ENCODE data around the gene ZNF384. TPM values are rescaled to one million over a fixed set of nuclear protein-coding genes. Genes with fewer than 3 reads are reported as not detected.

ZNF384 gene
- total and polyA plus RNA-seq, 10 of the 15 experiments (the other 5 are each of a cell fraction or from before 2014, with no cell fraction given) = 0.46 to 81.5 (median 30.5) TPM

DNA sequence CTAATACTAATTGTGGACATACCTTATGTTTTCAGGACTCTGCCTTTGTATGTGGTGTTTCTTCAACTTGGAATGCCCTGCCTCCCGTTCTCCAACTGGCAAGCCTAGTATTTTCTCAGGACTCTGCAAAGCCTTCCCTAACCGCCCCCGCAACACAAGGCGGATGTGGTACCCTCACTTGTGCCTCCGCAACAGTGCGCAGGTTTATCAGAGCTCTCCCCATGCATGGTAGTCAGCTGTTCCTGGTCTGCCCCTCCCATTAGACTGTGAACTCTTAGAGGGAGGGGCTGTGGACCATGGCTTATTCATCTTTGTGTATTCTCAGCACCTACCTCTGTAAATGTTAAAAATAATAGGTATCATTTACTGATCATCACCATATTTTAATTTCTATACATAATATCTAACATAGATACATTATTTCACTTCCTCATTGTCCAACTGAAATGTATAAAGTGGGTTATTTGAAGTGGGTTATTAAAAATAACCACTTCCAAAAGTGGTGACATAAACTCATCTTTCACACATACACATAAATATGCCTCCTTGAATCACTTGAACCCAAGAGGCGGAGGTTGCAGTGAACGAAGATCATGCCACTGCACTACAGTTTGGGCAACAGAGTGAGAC is 62.4 kb downstream of the ZNF384 start:
- CTCF ChIA-PET = interaction anchor here (1.0 to 2.6 kb wide), 4 partner anchors 8 to 89 kb away, joined by 4 to 7 read pairs (median 5); no protein-coding TSS in a partner anchor
- POLR2A ChIA-PET = interaction anchor here (1.0 to 2.2 kb wide), 6 partner anchors 13 to 63 kb away, joined by 3 to 10 read pairs (median 8); partner anchors contain the start of gene ZNF384
- intact Hi-C loops (cut with micrococcal nuclease; ENCODE audit: unreplicated experiment) = loop anchor here (2.0 kb wide), 1 partner anchor 62 kb away; the partner anchor contains the start of gene ZNF384
- peak; percentile 51 for TF ChIP-seq SPI1 (IDR thresholded peaks at IDR 0.05; ENCODE audit: borderline replicate concordance, insufficient read depth, low read depth, low read length)
- peak; percentile 44; the same call in 1 of the 2 replicates for TF ChIP-seq MXI1 (IDR thresholded peaks at IDR 0.05; ENCODE audit: low read depth, low read length)
- 0 out of 2 replicates have a peak, but pooled peaks have one; percentile 11 for TF ChIP-seq NR2C1 (IDR thresholded peaks at IDR 0.05)
- TF ChIP-seq RUNX3 (IDR thresholded peaks at IDR 0.05; ENCODE audit: low read length) = peak; percentile 49; the same call in 1 of the 2 replicates
- peak; percentile 53; the same call in 1 of the 2 replicates for TF ChIP-seq SIN3A (IDR thresholded peaks at IDR 0.05; ENCODE audit: low read depth, low read length)
- peak; percentile 46 for TF ChIP-seq IKZF1 (conservative IDR thresholded peaks at IDR 0.05)
- no peak for TF ChIP-seq CREM (IDR thresholded peaks at IDR 0.05; ENCODE audit: low read depth)
- TF ChIP-seq, protein P1, sequence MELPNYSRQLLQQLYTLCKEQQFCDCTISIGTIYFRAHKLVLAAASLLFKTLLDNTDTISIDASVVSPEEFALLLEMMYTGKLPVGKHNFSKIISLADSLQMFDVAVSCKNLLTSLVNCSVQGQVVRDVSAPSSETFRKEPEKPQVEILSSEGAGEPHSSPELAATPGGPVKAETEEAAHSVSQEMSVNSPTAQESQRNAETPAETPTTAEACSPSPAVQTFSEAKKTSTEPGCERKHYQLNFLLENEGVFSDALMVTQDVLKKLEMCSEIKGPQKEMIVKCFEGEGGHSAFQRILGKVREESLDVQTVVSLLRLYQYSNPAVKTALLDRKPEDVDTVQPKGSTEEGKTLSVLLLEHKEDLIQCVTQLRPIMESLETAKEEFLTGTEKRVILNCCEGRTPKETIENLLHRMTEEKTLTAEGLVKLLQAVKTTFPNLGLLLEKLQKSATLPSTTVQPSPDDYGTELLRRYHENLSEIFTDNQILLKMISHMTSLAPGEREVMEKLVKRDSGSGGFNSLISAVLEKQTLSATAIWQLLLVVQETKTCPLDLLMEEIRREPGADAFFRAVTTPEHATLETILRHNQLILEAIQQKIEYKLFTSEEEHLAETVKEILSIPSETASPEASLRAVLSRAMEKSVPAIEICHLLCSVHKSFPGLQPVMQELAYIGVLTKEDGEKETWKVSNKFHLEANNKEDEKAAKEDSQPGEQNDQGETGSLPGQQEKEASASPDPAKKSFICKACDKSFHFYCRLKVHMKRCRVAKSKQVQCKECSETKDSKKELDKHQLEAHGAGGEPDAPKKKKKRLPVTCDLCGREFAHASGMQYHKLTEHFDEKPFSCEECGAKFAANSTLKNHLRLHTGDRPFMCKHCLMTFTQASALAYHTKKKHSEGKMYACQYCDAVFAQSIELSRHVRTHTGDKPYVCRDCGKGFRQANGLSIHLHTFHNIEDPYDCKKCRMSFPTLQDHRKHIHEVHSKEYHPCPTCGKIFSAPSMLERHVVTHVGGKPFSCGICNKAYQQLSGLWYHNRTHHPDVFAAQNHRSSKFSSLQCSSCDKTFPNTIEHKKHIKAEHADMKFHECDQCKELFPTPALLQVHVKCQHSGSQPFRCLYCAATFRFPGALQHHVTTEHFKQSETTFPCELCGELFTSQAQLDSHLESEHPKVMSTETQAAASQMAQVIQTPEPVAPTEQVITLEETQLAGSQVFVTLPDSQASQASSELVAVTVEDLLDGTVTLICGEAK (IDR thresholded peaks at IDR 0.05; ENCODE audit: borderline replicate concordance) = peak; percentile 37; the same call in 1 of the 2 replicates
- peak; percentile 35; the same call in 1 of the 2 replicates for TF ChIP-seq MTA2 (IDR thresholded peaks at IDR 0.05; ENCODE audit: low read depth)
- no peak for TF ChIP-seq EED (IDR thresholded peaks at IDR 0.05; ENCODE audit: low read depth)
- no peak for TF ChIP-seq TCF3 (IDR thresholded peaks at IDR 0.05; ENCODE audit: borderline replicate concordance, insufficient read depth, low read depth, low read length)
- TF ChIP-seq EZH2 (IDR thresholded peaks at IDR 0.05; ENCODE audit: borderline replicate concordance, control insufficient read depth, low read depth, low read length) = no peak
- TF ChIP-seq TCF12 (IDR thresholded peaks at IDR 0.05; ENCODE audit: low read depth, low read length) = no peak
- TF ChIP-seq POU2F2 (IDR thresholded peaks at IDR 0.05; ENCODE audit: borderline replicate concordance, low read depth, low read length) = peak; percentile 39; the same call in 1 of the 3 replicates
- TF ChIP-seq, protein P2, sequence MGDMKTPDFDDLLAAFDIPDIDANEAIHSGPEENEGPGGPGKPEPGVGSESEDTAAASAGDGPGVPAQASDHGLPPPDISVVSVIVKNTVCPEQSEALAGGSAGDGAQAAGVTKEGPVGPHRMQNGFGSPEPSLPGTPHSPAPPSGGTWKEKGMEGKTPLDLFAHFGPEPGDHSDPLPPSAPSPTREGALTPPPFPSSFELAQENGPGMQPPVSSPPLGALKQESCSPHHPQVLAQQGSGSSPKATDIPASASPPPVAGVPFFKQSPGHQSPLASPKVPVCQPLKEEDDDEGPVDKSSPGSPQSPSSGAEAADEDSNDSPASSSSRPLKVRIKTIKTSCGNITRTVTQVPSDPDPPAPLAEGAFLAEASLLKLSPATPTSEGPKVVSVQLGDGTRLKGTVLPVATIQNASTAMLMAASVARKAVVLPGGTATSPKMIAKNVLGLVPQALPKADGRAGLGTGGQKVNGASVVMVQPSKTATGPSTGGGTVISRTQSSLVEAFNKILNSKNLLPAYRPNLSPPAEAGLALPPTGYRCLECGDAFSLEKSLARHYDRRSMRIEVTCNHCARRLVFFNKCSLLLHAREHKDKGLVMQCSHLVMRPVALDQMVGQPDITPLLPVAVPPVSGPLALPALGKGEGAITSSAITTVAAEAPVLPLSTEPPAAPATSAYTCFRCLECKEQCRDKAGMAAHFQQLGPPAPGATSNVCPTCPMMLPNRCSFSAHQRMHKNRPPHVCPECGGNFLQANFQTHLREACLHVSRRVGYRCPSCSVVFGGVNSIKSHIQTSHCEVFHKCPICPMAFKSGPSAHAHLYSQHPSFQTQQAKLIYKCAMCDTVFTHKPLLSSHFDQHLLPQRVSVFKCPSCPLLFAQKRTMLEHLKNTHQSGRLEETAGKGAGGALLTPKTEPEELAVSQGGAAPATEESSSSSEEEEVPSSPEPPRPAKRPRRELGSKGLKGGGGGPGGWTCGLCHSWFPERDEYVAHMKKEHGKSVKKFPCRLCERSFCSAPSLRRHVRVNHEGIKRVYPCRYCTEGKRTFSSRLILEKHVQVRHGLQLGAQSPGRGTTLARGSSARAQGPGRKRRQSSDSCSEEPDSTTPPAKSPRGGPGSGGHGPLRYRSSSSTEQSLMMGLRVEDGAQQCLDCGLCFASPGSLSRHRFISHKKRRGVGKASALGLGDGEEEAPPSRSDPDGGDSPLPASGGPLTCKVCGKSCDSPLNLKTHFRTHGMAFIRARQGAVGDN (IDR thresholded peaks at IDR 0.05) = no peak
- no peak for TF ChIP-seq SP1 (IDR thresholded peaks at IDR 0.05; ENCODE audit: low read depth, low read length)

More for the DNA sequence above, 62.4 kb downstream of the ZNF384 start:
- Histone ChIP-seq H3K4me1 (ENCODE audit: control insufficient read depth, insufficient read depth, low read length) (peaks cover 26% of the 10 kb centered on the region), H3K9me3 (replicated peaks; ENCODE audit: control insufficient read depth, insufficient read depth, low read length) (no peaks in the 10 kb centered on the region), H3K4me3 (peak overlapping the region; percentile 60; the same call in 1 of the 2 replicates), H3K9ac (ENCODE audit: control insufficient read depth, insufficient read depth, low read length) (no peak overlapping the region), H3K36me3 (ENCODE audit: control insufficient read depth in 2 of 2, insufficient read depth in 2 of 2, low read length in 1 of 2) (no peaks in the 10 kb centered on the region), H2AFZ (ENCODE audit: control insufficient read depth, low read depth, low read length) (no peak overlapping the region), H3K4me2 (ENCODE audit: control insufficient read depth, insufficient read depth) (peak overlapping the region; percentile 59), H4K20me1 (ENCODE audit: control insufficient read depth, insufficient read depth) (no peaks in the 10 kb centered on the region), H3K79me2 (ENCODE audit: control insufficient read depth, insufficient read depth, low read length) (peaks cover 10% of the 10 kb centered on the region), H3K27ac (ENCODE audit: control insufficient read depth, insufficient read depth) (peak overlapping the region; percentile 43; the same call in 1 of the 2 replicates), H3K27me3 (replicated peaks in 1 of 2; ENCODE audit: control insufficient read depth in 2 of 2, insufficient read depth in 2 of 2, low read length in 1 of 2) (no peaks in the 10 kb centered on the region)
- ChIA-PET RAD21 (ENCODE audit: unreplicated experiment) (interaction anchor here (1.1 to 2.2 kb wide), 5 partner anchors 9 to 63 kb away, joined by 3 to 8 read pairs (median 5); partner anchors contain the start of genes LPAR5 and ZNF384), SMC1A (ENCODE audit: uncharacterized antibody, unreplicated experiment) (interaction anchor here (1.8 to 3.6 kb wide), 2 partner anchors 13 to 58 kb away, joined by 7 to 13 read pairs; no protein-coding TSS in a partner anchor)
- FAIRE-seq (no peak), DNase-seq (ENCODE audit: low read depth, low spot score) (no peak), ATAC-seq (peak; percentile 67)
- in situ Hi-C loops (cut with MboI) = no loop called here
- BruUV-seq (replicated peaks) = no TSS peak
- WGBS (ENCODE audit: insufficient coverage, insufficient replicate concordance, low lambda C conversion rate, missing lambda C conversion rate) = 85% methylated on average over 8 of the region's 8 CpGs
